Globus pallidus (tissue), 1 donor: Measurements from ENCODE around the gene DCXR.
"Not testable (repeated sequence)": the region's sequence is repeated elsewhere in the genome, so short reads cannot be mapped to it uniquely, and the experiment has no call there.

Experiments used
- DNase-seq: peaks from one replicate; pipeline ENCODE4 v3.0.0-alpha.2; 2015; ENCODE audit warnings: low spot score

DCXR gene

DNA sequence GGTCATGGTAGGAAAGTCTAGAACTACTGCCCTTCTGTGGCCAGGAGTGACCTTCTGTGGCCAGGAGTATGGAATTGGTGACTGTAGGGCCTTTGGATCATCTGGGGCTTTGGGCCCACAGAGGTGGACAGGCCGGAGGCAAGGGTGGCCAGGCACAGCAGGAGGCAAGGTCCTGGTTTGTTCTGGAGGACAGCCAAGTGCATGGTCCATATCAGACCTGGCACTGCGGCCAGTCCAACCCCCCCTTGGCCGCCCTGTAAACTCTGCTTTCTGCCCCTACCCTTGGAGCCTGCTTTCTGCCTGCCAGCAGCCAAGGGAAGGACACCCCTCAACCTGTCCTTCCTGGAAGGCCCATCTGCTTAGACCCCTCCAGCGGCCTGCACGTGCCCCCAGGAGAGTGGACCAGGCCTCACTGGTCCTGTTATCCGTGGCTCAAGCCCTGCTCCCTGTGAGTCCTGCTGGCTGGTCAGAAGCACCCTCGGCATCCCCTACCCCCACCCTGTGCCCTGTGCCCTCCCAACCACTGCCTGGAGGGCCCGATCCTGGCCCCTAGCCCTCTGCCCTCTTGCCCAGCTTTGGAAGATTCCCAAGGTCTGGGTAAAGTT is 2.3 kb upstream of the DCXR start:
- no peak for DNase-seq

DNA sequence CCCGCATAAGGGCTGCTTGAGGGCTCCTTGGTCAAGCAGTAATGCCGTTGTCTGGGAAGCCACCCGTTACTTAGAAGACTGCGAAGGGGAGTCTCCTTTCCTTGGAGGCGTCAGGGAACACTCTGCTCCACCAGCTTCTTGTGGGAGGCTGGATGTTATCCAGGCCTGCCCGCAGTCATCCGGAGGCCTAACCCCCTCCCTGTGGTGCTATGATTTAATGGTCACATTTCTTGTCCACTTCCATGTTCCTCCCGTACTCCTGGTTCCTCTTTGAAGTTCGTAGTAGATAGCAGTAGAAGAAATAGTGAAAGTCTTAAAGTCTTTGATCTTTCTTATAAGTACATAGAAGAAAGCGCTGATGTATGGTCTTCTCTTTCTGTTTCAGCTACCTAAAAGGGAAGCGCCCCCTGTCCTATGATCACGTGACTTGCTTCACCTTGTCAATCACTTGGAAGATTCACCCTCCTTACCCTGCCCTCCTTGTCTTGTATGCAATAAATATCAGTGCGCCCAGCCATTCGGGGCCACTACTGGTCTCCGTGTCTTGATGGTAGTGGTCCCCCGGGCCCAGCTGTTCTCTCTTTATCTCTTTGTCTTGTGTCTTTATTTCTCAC is 1.4 kb upstream of the DCXR start:
- not testable (repeated sequence) for DNase-seq

DNA sequence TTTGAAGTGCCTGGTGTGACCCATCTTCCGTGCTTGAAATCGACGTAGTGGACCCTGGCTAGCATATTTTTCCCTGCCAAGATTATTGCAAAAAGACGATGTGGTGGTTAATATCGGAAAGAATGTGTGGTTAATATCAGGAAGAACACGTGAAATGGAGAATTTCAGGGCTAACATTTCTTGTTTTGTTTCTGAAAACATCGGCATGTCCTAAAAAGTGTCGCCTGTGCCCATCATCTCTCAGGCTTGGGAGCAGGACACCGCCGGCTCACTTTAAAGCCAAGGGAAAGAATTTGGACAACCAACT is 345 bp upstream of the DCXR start:
- no peak for DNase-seq

DNA sequence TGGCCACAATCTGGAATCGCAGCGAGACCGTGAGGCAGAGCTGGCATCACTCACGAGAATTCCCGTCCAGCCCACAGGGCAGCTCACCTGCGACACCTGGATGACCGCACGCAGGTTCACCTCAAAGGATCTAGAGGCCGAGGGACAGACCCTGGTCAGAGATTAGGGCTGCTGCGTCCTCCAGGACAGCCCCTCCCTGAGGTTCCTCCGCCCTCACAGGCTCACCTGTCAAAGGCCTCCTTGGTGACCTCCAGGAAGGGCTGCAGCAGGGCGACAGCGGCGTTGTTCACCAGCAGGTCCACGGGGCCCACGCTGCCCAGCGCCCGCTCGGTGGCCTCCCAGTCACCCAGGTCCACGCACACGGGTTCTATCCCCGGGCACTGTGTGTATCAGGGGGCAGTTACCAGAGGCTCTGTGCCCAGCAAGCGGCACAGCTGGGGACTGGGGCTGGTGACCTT is 834 bp downstream of the DCXR start:
- DNase-seq, result no peak

- DNase-seq, result no peak
Observed at GRCh38 chr17:82035956-82036633, 1.4 kb downstream of the DCXR start.

- DNase-seq, result no peak
Observed at GRCh38 chr17:82035488-82035887, 2.0 kb downstream of the DCXR start.

DNA sequence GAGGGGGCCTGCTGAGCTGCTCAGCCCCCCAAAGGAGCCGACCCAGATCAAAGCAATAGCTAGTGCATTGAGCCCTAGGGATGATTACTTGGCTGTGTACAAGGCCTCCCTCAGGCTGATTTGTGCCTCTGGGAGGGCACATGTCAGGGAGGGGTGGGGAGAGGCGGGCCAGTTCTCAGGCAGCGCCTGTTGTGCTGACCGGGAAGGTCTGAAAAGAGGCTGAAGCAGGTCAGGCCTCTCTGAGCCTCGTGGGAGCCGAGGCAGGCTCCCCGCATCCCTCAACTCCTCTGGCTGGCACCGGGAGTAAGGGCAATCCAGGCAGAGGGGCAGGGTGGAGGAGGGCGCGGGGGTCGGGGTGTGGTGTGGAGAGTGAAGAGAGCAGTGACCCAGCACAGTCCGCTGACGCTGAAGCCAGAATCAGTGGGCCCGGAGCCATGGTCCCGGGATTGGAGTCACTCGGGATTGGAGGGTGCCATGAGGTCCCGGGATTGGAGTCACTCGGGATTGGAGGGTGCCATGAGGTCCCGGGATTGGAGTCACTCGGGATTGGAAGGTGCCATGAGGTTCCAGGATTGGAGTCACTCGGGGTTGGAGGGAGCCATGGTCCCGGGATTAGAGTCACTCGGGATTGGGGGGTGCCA is 3.0 kb downstream of the DCXR start:
- no peak for DNase-seq

DNA sequence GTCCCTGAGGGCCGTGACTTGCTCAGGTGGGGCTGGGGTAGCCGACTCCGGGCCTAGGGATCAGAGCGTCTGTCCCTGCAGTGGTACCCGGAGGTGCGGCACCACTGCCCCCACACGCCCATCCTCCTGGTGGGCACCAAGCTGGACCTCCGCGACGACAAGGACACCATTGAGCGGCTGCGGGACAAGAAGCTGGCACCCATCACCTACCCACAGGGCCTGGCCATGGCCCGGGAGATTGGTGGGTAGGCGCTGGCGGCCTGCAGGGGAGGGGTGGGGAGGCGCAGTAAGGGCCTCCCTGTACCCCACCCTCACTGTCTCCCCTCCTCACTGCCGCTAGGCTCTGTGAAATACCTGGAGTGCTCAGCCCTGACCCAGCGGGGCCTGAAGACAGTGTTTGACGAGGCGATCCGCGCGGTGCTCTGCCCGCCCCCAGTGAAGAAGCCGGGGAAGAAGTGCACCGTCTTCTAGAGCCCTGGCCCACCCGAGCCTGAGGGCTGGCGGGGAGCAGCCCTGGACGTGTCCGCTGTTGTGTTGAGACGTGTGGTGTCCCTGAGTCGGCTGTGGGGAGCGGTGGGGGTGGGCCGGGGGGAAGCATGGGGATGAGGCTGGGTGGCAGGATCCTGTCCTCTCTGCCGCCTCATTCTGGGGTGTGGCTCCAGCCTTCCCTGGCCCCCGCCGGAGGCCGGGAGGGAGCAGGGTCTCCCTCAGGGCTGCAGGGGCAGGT is 4.0 kb downstream of the DCXR start:
- no peak for DNase-seq

DNA sequence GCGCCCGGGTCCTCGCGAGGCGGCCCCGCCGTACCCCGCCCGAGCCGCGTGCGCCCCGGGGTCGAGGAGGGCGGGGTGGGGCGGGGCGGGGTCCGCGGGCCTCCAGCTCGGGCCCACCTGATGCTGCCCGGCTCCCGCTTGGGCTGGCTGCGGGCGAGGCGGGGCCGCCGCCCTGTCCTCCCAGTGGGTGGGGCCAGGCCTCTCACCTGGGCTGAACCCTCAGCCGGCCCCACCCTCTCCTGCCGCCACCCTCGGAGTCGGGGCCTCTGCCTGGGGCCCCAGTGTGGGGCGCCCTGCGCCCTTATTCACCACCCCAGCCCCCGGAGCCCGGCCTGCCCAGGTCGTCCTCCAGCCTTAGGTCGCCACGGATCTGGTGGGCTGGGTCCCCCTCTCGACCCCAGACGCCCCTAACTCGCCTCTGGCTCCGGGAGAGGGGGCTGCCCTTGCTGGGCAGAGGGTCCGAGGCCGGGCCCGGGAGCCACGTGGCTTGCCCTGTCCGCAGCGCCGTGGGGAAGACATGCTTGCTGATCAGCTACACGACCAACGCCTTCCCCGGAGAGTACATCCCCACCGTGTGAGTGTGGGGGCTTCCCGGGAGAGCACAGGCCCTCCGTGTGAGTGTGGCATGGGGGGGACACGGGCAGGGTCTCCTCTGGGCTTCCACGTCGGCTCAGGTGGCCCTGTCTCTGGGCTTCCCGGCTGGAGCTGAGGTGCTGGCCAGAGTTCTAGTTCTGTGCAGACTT is 5.4 kb downstream of the DCXR start:
- no peak for DNase-seq

DNA sequence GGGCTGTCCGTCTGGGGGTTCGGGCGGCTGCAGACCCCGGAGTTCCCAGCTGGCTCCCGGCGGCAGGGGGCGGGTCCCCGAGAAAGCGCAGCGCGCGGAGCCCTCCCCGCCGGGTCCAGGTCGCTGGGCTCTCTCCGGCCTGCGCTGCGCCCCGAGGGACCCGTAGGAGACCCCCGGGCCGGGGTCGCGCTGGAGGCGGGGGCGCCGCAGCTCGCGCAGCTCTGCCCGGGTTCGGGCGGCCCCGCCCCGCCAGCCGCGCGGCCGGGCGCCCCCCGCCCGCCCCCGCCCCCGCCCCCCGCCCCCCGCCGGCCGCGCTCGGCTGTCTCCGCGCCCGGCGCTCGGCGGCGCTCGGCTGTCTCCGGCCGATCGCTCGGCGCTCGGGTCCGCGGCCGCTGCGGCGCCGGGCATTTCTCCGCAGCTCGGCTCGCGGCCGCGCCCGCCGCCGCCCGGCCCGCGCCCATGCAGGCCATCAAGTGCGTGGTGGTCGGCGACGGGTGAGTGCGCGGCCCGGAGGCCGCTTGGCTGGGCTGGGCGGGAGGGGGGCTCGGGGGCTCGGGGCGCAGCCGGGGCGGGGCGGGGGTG is 6.1 kb downstream of the DCXR start, which contains the start of gene RAC3:
TSS of gene RAC3 (plus strand) at position 376 of the 582 bp plus-strand sequence. CDS start at position 460, 84 bp downstream.
- DNase-seq, result no peak

DNA sequence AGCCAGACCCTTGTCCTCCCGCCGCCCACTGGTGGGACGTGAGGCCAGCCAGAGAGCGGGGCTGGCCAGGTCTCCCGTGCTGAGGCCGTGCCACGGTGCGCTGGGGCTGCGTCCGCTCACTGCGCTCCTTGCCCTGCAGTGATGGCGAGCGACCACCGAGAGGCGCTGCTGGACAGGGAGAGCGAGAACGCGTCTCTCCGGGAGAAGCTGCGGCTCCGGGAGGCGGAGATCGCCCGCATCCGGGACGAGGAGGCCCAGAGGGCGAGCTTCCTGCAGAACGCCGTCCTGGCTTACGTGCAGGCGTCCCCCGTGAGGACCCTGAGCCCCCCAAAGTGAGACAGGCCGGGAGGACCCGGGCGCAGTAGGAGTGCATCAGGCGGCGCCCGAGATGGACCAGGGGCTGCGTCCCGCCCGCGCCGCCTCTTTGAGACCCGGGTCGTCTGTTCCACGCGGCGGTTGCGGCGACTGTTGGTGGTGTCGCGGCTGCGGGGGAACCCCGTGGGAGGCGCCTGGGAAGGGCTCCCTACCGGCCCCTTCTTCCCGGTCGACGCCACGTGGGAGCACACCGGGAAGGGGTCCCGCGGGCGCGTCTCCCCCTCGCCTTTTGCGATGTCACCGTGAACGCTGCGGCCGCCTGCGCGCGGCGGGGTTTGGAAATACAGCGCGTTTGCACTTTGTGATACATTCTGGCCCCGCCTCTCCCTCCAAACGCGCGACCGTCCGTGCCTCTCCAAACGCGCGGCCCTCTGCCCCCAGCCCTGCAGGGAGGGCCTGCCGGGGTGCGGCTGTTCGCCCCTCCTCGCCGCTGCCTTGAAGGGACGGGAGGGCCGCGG is 6.8 kb downstream of the DCXR start:
- peak; percentile 66 for DNase-seq

DNA sequence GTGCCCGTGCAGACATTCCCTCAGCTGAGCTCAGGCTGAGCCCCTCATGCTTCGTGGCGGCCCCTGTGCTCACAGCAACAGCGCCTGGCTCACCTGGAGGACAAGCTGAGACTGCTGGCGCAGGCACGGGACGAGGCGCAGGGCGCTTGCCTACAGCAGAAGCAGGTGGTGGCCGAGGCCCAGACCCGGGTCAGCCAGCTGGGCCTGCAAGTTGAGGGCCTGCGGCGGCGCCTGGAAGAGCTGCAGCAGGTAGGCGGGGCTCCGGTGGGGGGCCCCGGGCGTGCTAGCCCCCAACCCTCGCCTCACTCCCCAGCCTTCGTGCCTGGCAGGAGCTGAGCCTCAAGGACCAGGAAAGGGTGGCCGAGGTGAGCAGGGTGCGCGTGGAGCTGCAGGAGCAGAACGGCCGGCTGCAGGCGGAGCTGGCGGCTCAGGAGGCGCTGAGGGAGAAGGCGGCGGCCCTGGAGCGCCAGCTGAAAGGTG is 7.5 kb downstream of the DCXR start:
- no peak for DNase-seq

- no peak for DNase-seq
Observed at GRCh38 chr17:82029391-82029790, 8.1 kb downstream of the DCXR start.

- DNase-seq, result no peak
Observed at GRCh38 chr17:82028966-82029365, 8.5 kb downstream of the DCXR start.

DNA sequence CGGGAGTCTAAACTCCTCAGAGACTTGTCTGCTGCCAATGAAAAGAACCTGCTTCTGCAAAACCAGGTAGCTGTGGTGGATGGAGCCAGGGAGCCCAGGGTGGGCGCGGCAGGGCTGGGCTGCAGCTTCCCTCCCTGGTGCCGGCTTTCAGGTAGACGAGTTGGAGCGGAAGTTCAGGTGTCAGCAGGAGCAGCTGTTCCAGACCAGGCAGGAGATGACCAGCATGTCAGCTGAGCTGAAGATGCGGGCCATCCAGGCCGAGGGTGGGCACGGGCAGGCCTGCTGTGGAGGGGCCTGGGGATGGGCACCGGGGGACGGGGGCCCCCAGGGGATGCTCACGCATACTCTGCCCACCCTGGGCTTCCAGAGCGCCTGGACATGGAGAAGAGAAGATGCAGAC is 9.3 kb downstream of the DCXR start:
- no peak for DNase-seq

- DNase-seq, result no peak
Observed at GRCh38 chr17:82025401-82026107, 11.9 kb downstream of the DCXR start.

GRCh38 chr17:82024859-82025258 is 12.6 kb downstream of the DCXR start:
- DNase-seq, result no peak

DNA sequence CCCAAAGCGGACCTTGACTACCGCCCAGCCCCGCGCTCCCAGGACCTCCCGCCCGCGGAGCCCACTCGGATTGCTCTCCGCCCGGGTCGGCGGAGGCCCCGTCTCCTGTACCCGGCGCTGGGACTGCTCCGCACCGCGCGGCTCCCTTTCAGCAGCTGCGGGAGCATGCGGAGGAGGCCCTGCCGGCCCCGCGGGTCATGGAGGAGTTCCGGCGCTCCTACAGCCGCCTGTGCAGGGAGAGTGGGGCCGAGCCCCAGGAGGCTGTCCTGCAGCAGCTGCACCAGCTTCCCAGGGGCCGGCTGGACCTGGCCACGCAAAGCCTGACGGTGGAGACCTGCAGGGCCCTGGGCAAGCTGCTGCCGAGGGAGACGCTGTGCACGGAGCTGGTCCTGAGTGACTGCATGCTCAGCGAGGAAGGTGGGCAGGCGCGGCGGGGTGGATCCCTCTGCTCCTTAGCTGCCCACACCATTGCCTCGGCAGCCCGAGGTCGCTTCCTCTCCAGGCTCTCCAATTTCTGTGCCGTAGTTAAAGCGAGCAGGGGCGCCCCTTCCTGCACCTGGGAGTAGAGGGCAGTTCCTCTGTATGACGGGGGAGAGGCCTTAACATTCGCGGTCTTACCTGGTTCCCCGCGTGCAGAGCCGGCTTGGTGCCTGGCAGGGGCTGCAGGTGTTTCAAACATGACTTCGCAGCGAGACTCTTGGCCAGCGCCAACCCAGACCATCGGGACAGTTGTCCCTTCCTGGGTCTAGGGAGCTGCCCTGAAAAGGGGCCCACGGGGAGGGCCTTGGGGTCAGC is 13.9 kb downstream of the DCXR start:
- no peak for DNase-seq

GRCh38 chr17:82022981-82023446 is 14.5 kb downstream of the DCXR start, which contains the start of gene LRRC45:
TSS of gene LRRC45 (plus strand) at chr17:82023305. CDS start at chr17:82023644, 339 bp downstream.
- DNase-seq, result peak; percentile 100
